ENCODE measurements around the gene CCDC171. TPM values are rescaled to one million over a fixed set of nuclear protein-coding genes. Genes with fewer than 3 reads are reported as not detected.
"Not testable (repeated sequence)": the region's sequence is repeated elsewhere in the genome, so short reads cannot be mapped to it uniquely, and the experiment has no call there.

CCDC171 gene
- total RNA-seq, 2 experiments from 2014 or later, result 1.9 TPM

DNA sequence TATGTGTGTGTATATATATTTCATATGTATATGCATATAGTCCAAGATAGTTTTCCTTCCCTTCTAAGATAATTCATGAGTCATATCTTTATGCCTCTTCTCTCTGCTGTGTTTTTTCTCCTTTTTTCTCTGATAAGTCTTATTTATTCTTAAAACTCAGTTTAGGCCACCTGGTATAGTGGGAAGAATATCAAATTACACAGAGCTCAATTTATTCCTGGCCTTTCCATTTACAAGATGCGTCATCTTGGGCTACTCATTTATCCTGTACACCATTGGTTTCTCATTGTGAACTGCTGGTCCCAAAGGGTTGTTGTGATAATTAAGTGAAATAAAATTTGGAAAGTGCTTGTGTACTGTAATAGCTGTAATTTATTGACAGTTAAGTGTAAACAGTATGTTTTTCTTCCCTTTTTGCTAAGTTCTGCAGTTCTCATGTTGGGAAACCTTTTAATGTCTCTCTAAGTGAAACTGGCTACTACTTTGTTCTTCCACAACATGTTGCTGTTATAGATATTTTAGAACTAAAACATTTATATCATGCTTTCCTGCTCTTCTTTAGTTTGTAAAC lies 19.4 kb downstream of the CCDC171 start:
- Mint-ChIP-seq H3K9me3 (ENCODE audit: insufficient read depth) (no peaks in the 10 kb centered on the region), H3K4me3 (no peak overlapping the region), H3K36me3 (ENCODE audit: low read depth) (no peaks in the 10 kb centered on the region), H3K4me1 (ENCODE audit: low read depth) (no peaks in the 10 kb centered on the region), H3K27me3 (ENCODE audit: low read depth) (no peaks in the 10 kb centered on the region), H3K27ac (no peak overlapping the region)
- DNase-seq, result no peak
- ChIA-PET POLR2A (no interaction called here), CTCF (no interaction called here)
- no peak for ATAC-seq

DNA sequence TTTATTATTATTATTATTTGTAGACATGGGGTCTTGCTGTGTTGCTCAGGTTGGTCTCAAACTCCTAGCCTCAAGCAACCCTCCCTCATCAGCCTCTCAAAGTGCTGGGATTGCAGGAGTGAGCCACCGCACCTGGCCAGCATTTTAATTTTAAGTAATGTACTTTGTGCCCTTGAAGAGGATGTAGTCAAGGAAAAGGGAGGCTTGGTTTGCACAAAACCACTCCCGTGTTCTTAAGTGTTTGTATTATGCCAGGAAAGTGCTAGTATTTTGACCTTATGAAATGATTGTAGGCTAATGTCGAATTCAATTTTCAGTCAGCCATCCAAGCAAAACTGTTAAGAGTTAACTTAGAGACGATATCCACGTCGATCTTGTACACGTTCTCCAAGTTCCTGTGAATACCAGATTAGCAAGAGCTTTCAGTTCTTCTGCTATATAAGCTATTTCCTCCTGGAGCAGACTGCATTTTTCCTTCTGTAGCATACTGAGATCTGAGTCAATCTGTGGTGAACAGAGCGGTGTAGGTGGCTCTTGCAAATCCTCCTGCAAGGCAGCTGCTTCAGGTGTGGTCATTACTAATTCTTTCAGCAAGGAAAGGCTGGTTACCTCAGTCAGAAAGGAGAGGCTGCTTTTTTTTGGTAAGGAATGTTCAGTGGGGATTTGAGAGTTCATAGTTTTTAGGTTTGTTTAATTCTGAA lies 23.7 kb downstream of the CCDC171 start:
- POLR2A ChIA-PET, result no interaction called here
- Mint-ChIP-seq H3K9me3 (ENCODE audit: insufficient read depth) (no peaks in the 10 kb centered on the region), H3K4me3 (no peak overlapping the region), H3K36me3 (ENCODE audit: low read depth) (no peaks in the 10 kb centered on the region), H3K4me1 (ENCODE audit: low read depth) (no peaks in the 10 kb centered on the region), H3K27ac (no peak overlapping the region), H3K27me3 (ENCODE audit: low read depth) (no peaks in the 10 kb centered on the region)
- DNase-seq, result no peak
- CTCF ChIA-PET, result no interaction called here
- no peak for ATAC-seq

DNA sequence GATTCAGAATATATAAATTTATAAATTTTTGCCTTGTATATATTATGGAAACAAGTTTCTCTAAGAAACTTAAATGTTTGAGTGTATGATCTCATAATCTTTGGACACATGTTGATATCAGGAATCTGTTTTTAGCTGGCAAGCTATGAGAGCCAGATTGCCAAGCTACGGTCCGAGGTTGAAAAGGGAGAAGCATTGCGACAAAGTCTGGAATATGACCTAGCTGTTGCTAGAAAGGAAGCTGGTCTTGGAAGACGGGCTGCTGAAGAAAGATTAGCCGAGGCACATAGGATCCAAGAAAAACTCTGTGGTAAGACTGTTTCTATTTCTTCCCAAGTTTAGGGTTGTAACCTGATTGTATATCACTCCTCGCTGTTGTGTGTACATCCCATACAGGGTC lies 25.9 kb downstream of the CCDC171 start:
- ChIA-PET POLR2A (no interaction called here), CTCF (no interaction called here)
- no peaks in the 10 kb centered on the region for H3K4me1 Mint-ChIP-seq (ENCODE audit: low read depth)
- H3K9me3 Mint-ChIP-seq (ENCODE audit: insufficient read depth), result no peaks in the 10 kb centered on the region
- H3K27ac Mint-ChIP-seq, result no peak overlapping the region
- no peak overlapping the region for H3K4me3 Mint-ChIP-seq
- H3K27me3 Mint-ChIP-seq (ENCODE audit: low read depth), result no peaks in the 10 kb centered on the region
- ATAC-seq (no peak), DNase-seq (no peak)
- no peaks in the 10 kb centered on the region for H3K36me3 Mint-ChIP-seq (ENCODE audit: low read depth)

GRCh38 chr9:15584379-15584778 lies 31.5 kb downstream of the CCDC171 start:
- no peak for ATAC-seq
- DNase-seq, result no peak
- Mint-ChIP-seq H3K27me3 (ENCODE audit: low read depth) (no peaks in the 10 kb centered on the region), H3K4me3 (no peak overlapping the region), H3K36me3 (ENCODE audit: low read depth) (no peaks in the 10 kb centered on the region), H3K9me3 (ENCODE audit: insufficient read depth) (no peaks in the 10 kb centered on the region), H3K4me1 (ENCODE audit: low read depth) (no peaks in the 10 kb centered on the region), H3K27ac (no peak overlapping the region)
- POLR2A ChIA-PET, result no interaction called here
- CTCF ChIA-PET, result no interaction called here

DNA sequence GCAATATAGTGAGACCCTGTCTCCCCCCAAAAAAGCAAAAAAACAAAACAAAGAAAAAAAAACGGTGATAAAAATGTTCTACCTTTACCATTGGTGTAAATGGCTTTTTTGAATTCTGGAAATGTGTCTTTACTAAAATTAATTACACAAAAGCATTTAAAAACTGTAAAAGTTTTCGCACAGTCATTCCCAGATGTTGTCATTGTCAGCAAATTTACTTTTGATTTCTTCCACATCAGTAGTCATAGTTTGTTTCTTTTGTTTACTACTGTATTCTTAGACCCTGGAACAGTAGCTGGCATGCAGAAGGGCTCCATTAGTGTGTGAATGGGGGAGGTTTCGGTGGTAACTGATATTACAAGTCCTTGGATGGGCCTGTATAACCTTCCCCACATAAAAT lies 39.5 kb downstream of the CCDC171 start:
- Mint-ChIP-seq H3K27me3 (ENCODE audit: low read depth) (peaks cover 2% of the 10 kb centered on the region), H3K9me3 (ENCODE audit: insufficient read depth) (no peaks in the 10 kb centered on the region), H3K27ac (no peak overlapping the region), H3K4me1 (ENCODE audit: low read depth) (no peaks in the 10 kb centered on the region), H3K4me3 (no peak overlapping the region), H3K36me3 (ENCODE audit: low read depth) (peaks cover 2% of the 10 kb centered on the region)
- CTCF ChIA-PET, result interaction anchor here (0.8 kb wide), 1 partner anchor 49 kb away, joined by 3 read pairs; no protein-coding TSS in a partner anchor
- DNase-seq (no peak), ATAC-seq (no peak)
- POLR2A ChIA-PET, result no interaction called here

DNA sequence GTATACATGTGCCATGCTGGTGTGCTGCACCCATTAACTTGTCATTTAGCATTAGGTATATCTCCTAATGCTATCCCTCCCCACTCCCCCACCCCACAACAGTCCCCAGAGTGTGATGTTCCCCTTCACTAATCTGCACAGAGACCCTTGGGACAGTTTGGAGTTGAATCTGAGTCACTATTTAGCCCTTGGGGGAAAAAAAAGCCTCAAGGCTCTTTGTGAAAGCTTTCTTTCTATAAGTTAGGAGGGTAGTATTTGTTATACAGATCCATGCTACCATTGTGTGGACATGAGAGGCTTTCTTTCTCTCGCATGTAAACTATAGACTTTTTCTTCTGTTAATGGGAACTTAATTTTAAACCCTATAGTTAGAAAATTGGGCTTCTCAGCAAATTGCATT lies 40.1 kb downstream of the CCDC171 start:
- H3K4me1 Mint-ChIP-seq (ENCODE audit: low read depth); H3K9me3 Mint-ChIP-seq (ENCODE audit: insufficient read depth); POLR2A ChIA-PET; H3K27ac Mint-ChIP-seq; H3K4me3 Mint-ChIP-seq; ATAC-seq; H3K36me3 Mint-ChIP-seq (ENCODE audit: low read depth); CTCF ChIA-PET; DNase-seq; H3K27me3 Mint-ChIP-seq (ENCODE audit: low read depth): not testable (repeated sequence)

- H3K27ac Mint-ChIP-seq; POLR2A ChIA-PET; DNase-seq; H3K4me3 Mint-ChIP-seq; H3K36me3 Mint-ChIP-seq (ENCODE audit: low read depth); H3K4me1 Mint-ChIP-seq (ENCODE audit: low read depth); H3K27me3 Mint-ChIP-seq (ENCODE audit: low read depth); ATAC-seq; H3K9me3 Mint-ChIP-seq (ENCODE audit: insufficient read depth): not testable (repeated sequence)
- CTCF ChIA-PET, result interaction anchor here (1.6 kb wide), 1 partner anchor 48 kb away, joined by 4 read pairs; the partner anchor contains the start of gene CCDC171
Observed at GRCh38 chr9:15600666-15601330, 48.0 kb downstream of the CCDC171 start.

GRCh38 chr9:15606643-15607472 lies 54.0 kb downstream of the CCDC171 start:
- Mint-ChIP-seq H3K9me3 (ENCODE audit: insufficient read depth) (no peaks in the 10 kb centered on the region), H3K4me3 (no peak overlapping the region), H3K27ac (no peak overlapping the region), H3K27me3 (ENCODE audit: low read depth) (no peaks in the 10 kb centered on the region), H3K4me1 (ENCODE audit: low read depth) (peaks cover 6% of the 10 kb centered on the region), H3K36me3 (ENCODE audit: low read depth) (no peaks in the 10 kb centered on the region)
- DNase-seq, result peak; percentile 28
- ChIA-PET POLR2A (interaction anchor here (1.1 to 1.4 kb wide), 4 partner anchors 53 to 308 kb away, joined by 3 to 6 read pairs (median 4); partner anchors contain the start of genes CCDC171 and PSIP1), CTCF (interaction anchor here (0.6 to 2.6 kb wide), 20 partner anchors 8 to 598 kb away, joined by 3 to 34 read pairs (median 5); partner anchors contain the start of gene CCDC171)
- ATAC-seq, result peak; percentile 42

DNA sequence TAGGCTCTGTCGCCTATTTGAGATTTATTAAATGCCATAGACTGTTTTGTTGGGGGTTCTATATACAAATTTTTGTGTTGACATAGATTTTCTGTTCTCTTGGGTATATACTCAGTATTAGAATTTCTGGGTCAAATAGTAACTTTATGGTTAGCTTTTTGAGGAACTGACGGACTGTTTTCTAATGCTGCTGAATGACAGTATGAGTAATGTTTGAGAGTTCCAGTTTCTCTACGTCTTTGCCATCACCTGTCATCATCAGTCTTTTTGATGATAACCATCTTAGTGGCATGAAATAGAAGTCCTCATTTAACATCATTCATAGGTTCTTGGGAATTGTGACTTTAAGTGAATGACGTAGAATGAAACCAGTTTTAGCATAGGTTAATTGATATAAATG lies 60.1 kb downstream of the CCDC171 start:
- ATAC-seq (no peak), DNase-seq (no peak)
- POLR2A ChIA-PET, result no interaction called here
- Mint-ChIP-seq H3K27ac (no peak overlapping the region), H3K27me3 (ENCODE audit: low read depth) (no peaks in the 10 kb centered on the region), H3K9me3 (ENCODE audit: insufficient read depth) (no peaks in the 10 kb centered on the region), H3K4me1 (ENCODE audit: low read depth) (no peaks in the 10 kb centered on the region), H3K36me3 (ENCODE audit: low read depth) (peaks cover 1% of the 10 kb centered on the region), H3K4me3 (no peak overlapping the region)
- CTCF ChIA-PET, result no interaction called here

DNA sequence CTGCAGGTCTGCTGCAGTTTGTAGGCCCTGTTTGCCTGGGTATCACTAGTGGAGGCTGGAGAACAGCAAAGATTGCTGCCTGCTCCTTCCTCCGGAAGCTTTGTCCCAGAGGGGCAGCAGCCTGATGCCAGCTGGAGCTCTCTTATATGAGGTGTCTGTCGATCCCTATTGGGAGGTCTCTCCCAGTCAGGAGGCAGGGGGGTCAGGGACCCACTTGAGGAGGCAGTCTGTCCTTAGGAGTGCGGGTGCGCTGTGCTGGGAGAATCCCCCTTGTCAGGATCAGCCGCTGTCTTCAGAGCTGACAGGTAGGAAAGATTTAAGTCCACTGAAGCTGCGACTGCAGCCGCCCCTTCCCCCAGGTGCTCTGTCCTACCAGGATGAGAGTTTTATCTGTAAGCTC lies 64.9 kb downstream of the CCDC171 start:
- Mint-ChIP-seq H3K36me3 (ENCODE audit: low read depth) (peaks cover 1% of the 10 kb centered on the region), H3K27ac (no peak overlapping the region), H3K27me3 (ENCODE audit: low read depth) (no peaks in the 10 kb centered on the region), H3K4me3 (no peak overlapping the region), H3K4me1 (ENCODE audit: low read depth) (no peaks in the 10 kb centered on the region), H3K9me3 (ENCODE audit: insufficient read depth) (no peaks in the 10 kb centered on the region)
- ChIA-PET POLR2A (no interaction called here), CTCF (interaction anchor here (0.9 kb wide), 1 partner anchor 10 kb away, joined by 4 read pairs; no protein-coding TSS in a partner anchor)
- ATAC-seq, result no peak
- DNase-seq, result no peak

- no peaks in the 10 kb centered on the region for H3K9me3 Mint-ChIP-seq (ENCODE audit: insufficient read depth)
- ChIA-PET CTCF (interaction anchor here (0.9 to 1.4 kb wide), 2 partner anchors 11 to 12 kb away, joined by 4 to 8 read pairs; no protein-coding TSS in a partner anchor), POLR2A (no interaction called here)
- no peaks in the 10 kb centered on the region for H3K4me1 Mint-ChIP-seq (ENCODE audit: low read depth)
- H3K4me3 Mint-ChIP-seq, result no peak overlapping the region
- H3K36me3 Mint-ChIP-seq (ENCODE audit: low read depth), result peaks cover 1% of the 10 kb centered on the region
- H3K27me3 Mint-ChIP-seq (ENCODE audit: low read depth), result no peaks in the 10 kb centered on the region
- DNase-seq (no peak), ATAC-seq (no peak)
- H3K27ac Mint-ChIP-seq, result no peak overlapping the region
Observed at GRCh38 chr9:15618540-15619331, 65.9 kb downstream of the CCDC171 start.

Measured in activated CD8-positive, alpha-beta T cell treated with anti-CD3 and anti-CD28 coated beads, Interleukin-2, amount 10 ng/mL, durations not matched to agents 7 days and 5 days (primary cell).